BLaER1 (cell line): ENCODE data around the gene TM9SF1.

ENCODE experiments used
- H3K27ac ChIP-seq: shearing (Covaris generic); formaldehyde crosslinking; 2 replicates; pipeline ENCODE4 v1.8.1; 2022
- H3K27me3 ChIP-seq: shearing (Covaris generic); formaldehyde crosslinking; 2 replicates; pipeline ENCODE4 v1.8.1; 2022
- H3K36me3 ChIP-seq: shearing (Covaris generic); formaldehyde crosslinking; 2 replicates; pipeline ENCODE4 v1.8.1; 2022
- H3K4me1 ChIP-seq: shearing (Covaris generic); formaldehyde crosslinking; 2 replicates; pipeline ENCODE4 v1.8.1; 2022
- H3K4me2 ChIP-seq: shearing (Covaris generic); formaldehyde crosslinking; 2 replicates; pipeline ENCODE4 v1.8.1; 2022
- H3K4me3 ChIP-seq: shearing (Covaris generic); formaldehyde crosslinking; 2 replicates; pipeline ENCODE4 v1.8.1; 2022
- H3K9ac ChIP-seq: shearing (Covaris generic); formaldehyde crosslinking; 2 replicates; pipeline ENCODE4 v1.8.1; 2022
- H3K9me3 ChIP-seq: shearing (Covaris generic); formaldehyde crosslinking; 2 replicates; pipeline ENCODE4 v1.8.1; 2022
- H4K20me1 ChIP-seq: shearing (Covaris generic); formaldehyde crosslinking; 2 replicates; pipeline ENCODE4 v1.8.1; 2022
- Cebpa-rat ChIP-seq: shearing (Covaris generic); IDR thresholded peaks from 2 replicates; pipeline ENCODE4 v1.8.1; 2022

TM9SF1 gene

DNA sequence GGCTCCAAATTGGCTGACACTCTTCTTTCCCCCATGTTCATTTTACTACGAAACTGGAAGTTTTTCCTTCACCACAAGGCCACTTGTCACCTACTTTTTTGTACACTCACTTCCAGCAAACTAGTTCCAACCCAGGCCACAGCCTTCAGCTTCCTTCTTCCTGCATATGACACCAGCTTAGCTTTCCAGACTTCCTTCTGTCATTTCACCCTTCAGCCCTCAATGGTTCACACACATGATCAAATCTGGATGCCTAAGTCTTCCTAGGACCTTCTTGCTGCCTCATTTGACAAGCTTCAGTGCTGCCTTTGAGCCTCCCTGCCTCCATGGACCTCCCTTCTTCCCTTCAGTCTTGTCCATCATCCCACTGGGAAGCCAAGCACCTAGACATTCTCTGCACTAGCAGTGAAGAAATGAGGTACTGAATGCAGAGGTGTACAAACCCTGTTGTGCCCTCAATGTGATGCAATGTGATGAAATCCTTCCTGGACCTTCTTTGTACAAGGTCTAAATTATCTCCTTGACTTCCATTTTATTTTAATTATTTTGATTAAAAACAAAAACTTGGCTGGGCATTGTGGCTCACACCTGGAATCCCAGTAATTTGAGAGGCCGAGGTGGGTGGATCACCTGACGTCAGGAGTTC, 27.6 kb downstream of the TM9SF1 start:
- no peak for TF ChIP-seq Cebpa-rat
- H3K4me1 ChIP-seq: peaks cover 27% of the 10 kb centered on the region
- no peaks in the 10 kb centered on the region for H3K9me3 ChIP-seq
- H3K27me3 ChIP-seq: peaks cover 20% of the 10 kb centered on the region
- no peak overlapping the region for H3K9ac ChIP-seq
- peaks cover 62% of the 10 kb centered on the region for H3K36me3 ChIP-seq
- H3K4me3 ChIP-seq: no peak overlapping the region
- no peak overlapping the region for H3K4me2 ChIP-seq
- H3K27ac ChIP-seq: no peak overlapping the region
- H4K20me1 ChIP-seq: no peaks in the 10 kb centered on the region

DNA sequence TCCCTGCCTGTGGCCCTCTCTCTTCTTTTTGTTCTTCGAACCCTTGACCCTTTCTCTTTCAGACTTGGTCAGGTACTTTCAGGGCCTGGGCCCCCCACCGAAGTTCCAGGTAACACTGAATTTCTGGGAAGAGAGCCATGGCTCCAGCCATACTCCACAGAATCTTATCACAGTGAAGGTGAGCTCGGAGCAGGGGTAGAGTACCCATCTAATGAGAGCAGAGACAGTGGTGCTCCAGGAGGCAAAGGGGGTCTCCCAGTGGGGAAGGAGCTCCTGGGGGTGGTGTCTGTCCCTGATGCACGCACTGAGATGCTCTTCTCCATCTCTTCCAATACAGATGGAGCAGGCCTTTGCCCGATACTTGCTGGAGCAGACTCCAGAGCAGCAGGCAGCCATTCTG, 29.5 kb downstream of the TM9SF1 start:
- H3K9ac ChIP-seq: no peak overlapping the region
- TF ChIP-seq Cebpa-rat: no peak
- H3K9me3 ChIP-seq: no peaks in the 10 kb centered on the region
- H3K27ac ChIP-seq: no peak overlapping the region
- H3K27me3 ChIP-seq: peaks cover 2% of the 10 kb centered on the region; the same call in 1 of the 2 replicates
- H3K36me3 ChIP-seq: peaks cover 63% of the 10 kb centered on the region
- H4K20me1 ChIP-seq: no peaks in the 10 kb centered on the region
- no peak overlapping the region for H3K4me2 ChIP-seq
- H3K4me3 ChIP-seq: no peak overlapping the region
- peaks cover 26% of the 10 kb centered on the region for H3K4me1 ChIP-seq

DNA sequence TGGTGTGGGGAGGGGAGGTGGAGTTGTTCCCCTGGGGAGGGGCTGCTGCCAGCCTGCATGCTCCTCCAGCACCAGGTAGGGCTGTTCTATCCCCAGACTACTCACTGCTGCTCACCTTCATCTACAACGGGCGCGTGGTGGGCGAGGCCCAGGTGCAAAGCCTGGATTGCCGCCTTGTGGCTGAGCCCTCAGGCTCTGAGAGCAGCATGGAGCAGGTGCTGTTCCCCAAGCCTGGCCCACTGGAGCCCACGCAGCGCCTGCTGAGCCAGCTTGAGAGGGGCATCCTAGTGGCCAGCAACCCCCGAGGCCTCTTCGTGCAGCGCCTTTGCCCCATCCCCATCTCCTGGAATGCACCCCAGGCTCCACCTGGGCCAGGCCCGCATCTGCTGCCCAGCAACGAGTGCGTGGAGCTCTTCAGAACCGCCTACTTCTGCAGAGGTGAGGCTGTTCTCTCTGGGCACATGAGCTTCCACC, 30.7 kb downstream of the TM9SF1 start:
- Histone ChIP-seq H3K36me3 (peaks cover 72% of the 10 kb centered on the region), H3K4me1 (peaks cover 30% of the 10 kb centered on the region), H3K4me2 (no peak overlapping the region), H3K27me3 (no peaks in the 10 kb centered on the region), H3K27ac (no peak overlapping the region), H3K9me3 (no peaks in the 10 kb centered on the region), H4K20me1 (no peaks in the 10 kb centered on the region), H3K9ac (no peak overlapping the region), H3K4me3 (no peak overlapping the region)
- no peak for TF ChIP-seq Cebpa-rat

DNA sequence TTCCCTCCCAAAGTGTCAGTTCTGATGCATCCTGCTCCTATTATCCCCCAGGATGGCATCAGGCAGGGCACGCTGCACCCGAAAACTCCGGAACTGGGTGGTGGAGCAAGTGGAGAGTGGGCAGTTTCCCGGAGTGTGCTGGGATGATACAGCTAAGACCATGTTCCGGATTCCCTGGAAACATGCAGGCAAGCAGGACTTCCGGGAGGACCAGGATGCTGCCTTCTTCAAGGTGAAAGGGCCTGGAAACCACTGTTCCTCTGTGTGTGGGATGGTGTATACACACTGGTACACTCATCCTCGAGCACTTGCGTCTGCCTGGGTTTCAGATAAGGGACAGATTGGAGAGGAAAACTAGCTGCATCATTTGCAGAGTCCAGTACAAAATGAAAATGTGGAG, 33.1 kb downstream of the TM9SF1 start:
- TF ChIP-seq Cebpa-rat: no peak
- Histone ChIP-seq H3K4me3 (peak overlapping the region; percentile 68; the same call in 1 of the 2 replicates), H4K20me1 (no peaks in the 10 kb centered on the region), H3K9ac (peak overlapping the region; percentile 72; the same call in 1 of the 2 replicates), H3K9me3 (no peaks in the 10 kb centered on the region), H3K4me1 (peaks cover 30% of the 10 kb centered on the region), H3K27ac (peak overlapping the region; percentile 73), H3K27me3 (no peaks in the 10 kb centered on the region), H3K4me2 (peak overlapping the region; percentile 80), H3K36me3 (peaks cover 82% of the 10 kb centered on the region)

DNA sequence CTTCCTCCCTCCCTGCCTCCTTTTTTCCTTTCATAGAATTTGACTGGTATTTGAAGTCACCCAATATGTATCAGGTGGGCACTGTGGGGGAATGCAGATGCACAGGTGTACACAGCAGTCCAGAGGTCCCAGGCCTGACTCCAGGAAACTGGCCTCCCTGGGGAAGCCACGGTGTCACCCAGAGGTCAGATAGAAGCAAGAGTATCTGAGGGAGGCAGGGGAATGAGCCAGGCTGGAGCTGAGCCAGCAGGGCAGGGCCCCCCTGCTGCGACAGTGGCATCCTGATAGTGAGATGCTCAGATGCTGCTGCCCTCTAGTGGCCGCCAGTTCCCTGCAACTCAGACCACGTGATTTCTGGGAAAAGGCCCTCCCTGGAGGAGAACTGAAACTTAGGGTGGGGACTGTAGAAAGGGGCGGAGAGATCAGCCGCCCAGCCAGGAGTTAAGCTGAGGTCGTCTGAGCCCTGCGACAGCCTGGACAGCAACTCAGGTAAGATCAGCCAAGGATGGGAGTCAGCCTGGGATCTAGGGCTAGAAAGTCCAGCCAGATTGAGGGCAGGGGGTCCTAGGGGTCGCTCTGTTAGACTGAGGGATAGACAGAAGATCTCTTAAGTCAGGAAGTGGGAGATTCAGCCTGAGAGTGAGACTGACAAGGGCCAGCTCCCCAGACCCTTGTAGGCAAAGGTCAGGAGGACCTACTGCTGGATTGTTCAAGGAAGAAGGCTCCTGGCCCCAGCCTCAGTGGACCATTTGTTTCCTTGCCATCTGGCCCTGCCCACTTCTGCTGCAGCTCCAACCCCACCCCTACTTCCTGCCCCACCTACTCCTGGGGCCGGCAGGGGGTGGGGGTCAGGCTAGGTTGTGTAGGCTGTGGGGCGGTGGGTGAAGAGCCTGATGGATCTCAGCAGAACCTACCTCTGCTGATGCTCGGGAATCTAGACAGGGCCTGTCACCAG, 34.1 kb downstream of the TM9SF1 start, which contains the start of gene IRF9:
IRF9 (plus strand) TSS at position 416 of the 955 bp plus-strand sequence. CDS start 880 bp downstream, outside the sequence.
- Histone ChIP-seq H3K27me3 (no peaks in the 10 kb centered on the region), H3K4me2 (peak within 1 kb of the TSS; percentile 80), H3K9ac (peak within 1 kb of the TSS; percentile 72), H4K20me1 (no peaks in the 10 kb centered on the region), H3K4me1 (peaks cover 30% of the 10 kb centered on the region), H3K9me3 (no peaks in the 10 kb centered on the region), H3K4me3 (peak within 1 kb of the TSS; percentile 68), H3K36me3 (peaks cover 82% of the 10 kb centered on the region), H3K27ac (peak within 1 kb of the TSS; percentile 73)
- no peak for TF ChIP-seq Cebpa-rat

DNA sequence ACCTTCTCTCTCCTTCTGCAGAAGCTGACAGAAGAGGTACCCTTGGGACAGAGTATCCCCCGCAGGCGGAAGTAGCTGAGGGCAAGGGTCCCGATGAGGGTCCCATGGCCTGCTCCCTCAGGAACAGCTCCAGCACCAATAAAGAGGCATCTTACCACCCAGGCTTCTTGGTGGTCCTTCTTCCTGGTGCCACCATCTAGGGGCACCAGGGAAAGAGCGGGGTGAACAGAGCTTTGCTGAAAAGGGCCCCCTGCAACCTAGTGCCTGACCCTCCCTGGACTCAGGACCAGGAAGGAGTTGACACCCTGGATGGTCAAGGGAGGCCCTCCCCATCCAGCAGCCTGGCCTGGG, 34.8 kb downstream of the TM9SF1 start:
- H3K36me3 ChIP-seq: peaks cover 82% of the 10 kb centered on the region
- H3K4me3 ChIP-seq: no peak overlapping the region
- peak overlapping the region; percentile 80 for H3K4me2 ChIP-seq
- peak overlapping the region; percentile 73 for H3K27ac ChIP-seq
- no peaks in the 10 kb centered on the region for H3K27me3 ChIP-seq
- peak overlapping the region; percentile 72; the same call in 1 of the 2 replicates for H3K9ac ChIP-seq
- H3K4me1 ChIP-seq: peaks cover 30% of the 10 kb centered on the region
- no peaks in the 10 kb centered on the region for H3K9me3 ChIP-seq
- TF ChIP-seq Cebpa-rat: no peak
- no peaks in the 10 kb centered on the region for H4K20me1 ChIP-seq

DNA sequence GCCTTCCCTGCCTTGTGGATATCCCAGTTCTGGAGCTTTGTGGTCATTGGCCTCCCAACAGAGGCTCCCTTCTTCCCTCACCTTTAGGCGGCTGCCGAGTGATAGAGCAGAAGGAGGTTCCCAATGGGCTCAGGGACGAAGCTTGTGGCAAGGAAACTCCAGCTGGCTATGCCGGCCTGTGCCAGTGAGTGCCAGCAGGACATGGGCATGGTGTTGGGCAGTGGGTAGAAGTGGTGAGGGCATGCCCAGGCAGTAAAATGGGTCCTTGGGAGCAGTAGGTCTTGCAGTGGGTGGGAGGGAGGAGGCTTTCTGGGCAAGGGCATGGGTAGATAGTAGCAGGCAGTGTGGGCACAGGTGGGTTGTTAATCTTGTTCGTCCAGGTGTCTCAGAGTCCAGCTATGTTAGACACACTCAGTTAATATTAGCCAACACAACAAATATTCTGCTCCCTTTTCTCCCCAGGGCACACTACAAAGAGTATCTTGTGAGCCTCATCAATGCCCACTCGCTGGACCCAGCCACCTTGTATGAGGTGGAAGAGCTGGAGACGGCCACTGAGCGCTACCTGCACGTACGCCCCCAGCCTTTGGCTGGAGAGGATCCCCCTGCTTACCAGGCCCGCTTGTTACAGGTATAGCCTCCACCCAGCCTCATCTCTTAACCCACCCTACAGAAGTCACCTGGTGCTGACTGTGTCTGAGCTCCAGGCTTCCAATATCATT, 35.3 kb downstream of the TM9SF1 start:
- peak overlapping the region; percentile 80; the same call in 1 of the 2 replicates for H3K4me2 ChIP-seq
- no peaks in the 10 kb centered on the region for H3K9me3 ChIP-seq
- H3K27me3 ChIP-seq: no peaks in the 10 kb centered on the region
- H3K27ac ChIP-seq: peak overlapping the region; percentile 73
- H3K9ac ChIP-seq: 0 out of 2 replicates have a peak overlapping the region, but pooled peaks have one; percentile 72
- peaks cover 30% of the 10 kb centered on the region for H3K4me1 ChIP-seq
- peaks cover 82% of the 10 kb centered on the region for H3K36me3 ChIP-seq
- H3K4me3 ChIP-seq: no peak overlapping the region
- H4K20me1 ChIP-seq: no peaks in the 10 kb centered on the region
- TF ChIP-seq Cebpa-rat: no peak

DNA sequence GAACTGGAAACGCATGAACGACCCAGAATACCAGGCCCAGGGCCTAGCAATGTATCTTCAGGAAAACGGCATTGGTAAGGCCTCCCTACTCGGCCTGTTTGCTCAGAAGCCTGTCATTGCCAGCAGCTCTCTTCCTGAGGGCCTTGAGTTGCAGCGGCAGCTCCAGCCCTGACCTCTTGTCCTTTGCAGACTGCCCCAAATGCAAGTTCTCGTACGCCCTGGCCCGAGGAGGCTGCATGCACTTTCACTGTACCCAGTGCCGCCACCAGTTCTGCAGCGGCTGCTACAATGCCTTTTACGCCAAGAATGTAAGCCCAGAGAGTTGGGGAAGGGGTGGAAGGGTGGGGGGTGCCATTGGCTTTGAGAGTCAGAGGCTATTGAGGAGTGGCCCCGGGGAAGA, 37.9 kb downstream of the TM9SF1 start:
- Histone ChIP-seq H3K36me3 (peaks cover 82% of the 10 kb centered on the region), H3K4me2 (no peak overlapping the region), H3K27ac (no peak overlapping the region), H4K20me1 (no peaks in the 10 kb centered on the region), H3K4me1 (peaks cover 19% of the 10 kb centered on the region), H3K9me3 (no peaks in the 10 kb centered on the region), H3K4me3 (no peak overlapping the region), H3K27me3 (no peaks in the 10 kb centered on the region), H3K9ac (no peak overlapping the region)
- no peak for TF ChIP-seq Cebpa-rat

DNA sequence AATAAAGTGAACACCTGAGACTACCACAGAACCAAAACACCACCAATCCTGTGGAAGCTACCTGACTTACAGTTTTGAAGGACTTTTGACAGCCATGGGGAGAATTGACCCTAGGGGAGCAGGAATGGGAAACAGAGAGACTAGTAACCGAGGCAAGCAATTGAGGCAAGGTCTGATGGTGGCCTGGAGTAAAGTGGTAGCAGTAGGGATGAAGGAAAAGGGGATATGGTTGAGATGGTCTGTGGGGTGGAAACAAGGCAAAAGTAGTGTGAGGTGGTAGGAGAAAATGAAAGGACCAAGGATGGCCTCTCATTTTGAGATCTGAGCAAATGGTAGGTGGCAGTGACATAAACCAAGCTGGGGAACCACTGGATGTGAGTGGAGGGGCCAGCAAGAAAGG, 38.4 kb downstream of the TM9SF1 start:
- Histone ChIP-seq H3K4me2 (no peak overlapping the region), H3K4me3 (no peak overlapping the region), H3K4me1 (peaks cover 14% of the 10 kb centered on the region), H3K9ac (no peak overlapping the region), H3K36me3 (peaks cover 87% of the 10 kb centered on the region), H4K20me1 (no peaks in the 10 kb centered on the region), H3K9me3 (no peaks in the 10 kb centered on the region), H3K27ac (no peak overlapping the region), H3K27me3 (no peaks in the 10 kb centered on the region)
- TF ChIP-seq Cebpa-rat: no peak
